H1 (cell line): ENCODE results near the gene ISG20L2. TPM values are rescaled to one million over a fixed set of nuclear protein-coding genes. Genes with fewer than 3 reads are reported as not detected.

Source experiments
- RBBP5 ChIP-seq: IDR thresholded peaks from 2 replicates; pipeline ENCODE4 v1.7.1; 2012; ENCODE audit warnings: low read depth, mild to moderate bottlenecking, inconsistent platforms, low read length, moderate library complexity, borderline replicate concordance
- SRF ChIP-seq: IDR thresholded peaks from 2 replicates; pipeline ENCODE4 v1.6.1; 2011; ENCODE audit warnings: mild to moderate bottlenecking, low read depth, low read length, moderate library complexity
- TAF7 ChIP-seq: optimal IDR thresholded peaks from 2 replicates; pipeline ENCODE3; 2011; ENCODE audit warnings: low read depth, mild to moderate bottlenecking, inconsistent platforms, low read length, moderate library complexity, borderline replicate concordance
- polyA plus RNA-seq, 7 experiments: library from polyadenylated mRNA; depleted of rRNA in 3 of 7; stranded (reverse) in 5 of 7; unstranded in 2 of 7; fragments of >200 nt in 5 of 7; fragments of 200-250 nt in 2 of 7; gene quantifications; 1 replicate in 5 of 7; 2 replicates in 1 of 7; 4 replicates in 1 of 7; pipeline versions ENCODE4 v1.2.1 to v1.2.3, GENCODE V29; 2011 to 2013; ENCODE audit warnings: missing spikeins in 2 of 7, mixed read lengths in 2 of 7
- total RNA-seq: library from RNA; stranded (reverse); fragmentation: NEBNext Ultra II Directional; extraction: Animal tissue kit (Norgen Biotek cat#: 25700); gene quantifications from 2 replicates; pipeline ENCODE4 v1.2.1, GENCODE V29; 2021

ISG20L2 gene
- total and polyA plus RNA-seq, 2 of the 8 experiments (the other 6 are each of a cell fraction or from before 2014, with no cell fraction given), result 47.5 to 53.0 TPM

DNA sequence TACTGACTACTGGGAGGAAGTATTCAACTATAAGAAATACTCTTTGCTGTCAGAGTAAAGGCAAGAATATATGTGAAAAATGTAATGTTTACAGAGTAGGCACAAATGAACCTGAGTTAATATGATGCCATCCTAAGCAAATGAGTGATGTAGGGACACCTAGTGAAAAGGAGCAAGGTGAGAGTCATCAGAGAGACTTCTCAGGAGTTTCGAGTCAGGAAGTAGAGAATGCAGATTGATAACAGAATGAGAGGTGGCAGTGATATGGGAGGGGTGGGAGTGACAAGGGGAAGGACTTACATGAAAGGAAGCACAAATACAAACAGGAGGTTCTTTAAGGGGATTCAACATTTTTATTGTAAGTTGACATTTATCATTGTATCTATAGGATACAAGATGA is 49.0 kb upstream of the ISG20L2 start (continued):
- no peak for TF ChIP-seq RBBP5
- no peak for TF ChIP-seq SRF
- TF ChIP-seq TAF7, result no peak
